ENCODE measurements around the gene SNRNP25.

The SNRNP25 gene

DNA sequence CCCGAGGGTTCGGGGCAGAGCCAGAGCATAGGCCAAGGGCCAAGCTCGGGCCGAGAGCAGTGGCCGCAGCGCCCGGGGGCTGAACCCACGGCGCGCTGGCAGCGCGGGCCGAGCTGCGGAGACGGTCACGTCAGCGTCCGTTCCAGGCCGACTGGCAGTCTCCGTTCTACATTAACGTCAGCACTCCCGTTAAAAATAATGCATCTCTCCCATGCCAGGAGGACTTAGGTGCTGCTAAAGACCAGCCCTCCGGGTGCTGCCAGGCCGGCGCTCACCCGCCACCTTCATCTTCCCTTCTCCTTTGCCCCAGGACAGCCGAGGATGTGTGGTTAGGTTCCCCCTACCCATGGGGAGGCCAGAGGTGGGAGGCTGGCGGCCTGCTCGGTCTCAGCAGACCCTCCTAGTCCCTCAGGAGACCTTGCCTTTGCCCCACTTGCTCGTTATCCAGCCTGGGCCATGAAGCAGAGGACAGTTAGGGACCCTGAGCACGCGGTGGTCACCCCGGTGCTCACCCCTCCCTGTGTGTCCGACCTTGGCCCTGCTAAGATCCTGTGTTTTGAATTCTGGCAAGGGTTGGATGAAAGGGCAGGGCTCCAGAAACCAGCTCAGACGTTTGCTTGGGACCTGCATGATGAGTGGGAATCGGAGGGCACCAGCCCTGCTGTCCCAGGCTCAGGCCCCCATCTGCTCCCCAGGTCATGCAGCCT lies 25.0 kb downstream of the SNRNP25 start:
- DNase-seq: no peak

DNA sequence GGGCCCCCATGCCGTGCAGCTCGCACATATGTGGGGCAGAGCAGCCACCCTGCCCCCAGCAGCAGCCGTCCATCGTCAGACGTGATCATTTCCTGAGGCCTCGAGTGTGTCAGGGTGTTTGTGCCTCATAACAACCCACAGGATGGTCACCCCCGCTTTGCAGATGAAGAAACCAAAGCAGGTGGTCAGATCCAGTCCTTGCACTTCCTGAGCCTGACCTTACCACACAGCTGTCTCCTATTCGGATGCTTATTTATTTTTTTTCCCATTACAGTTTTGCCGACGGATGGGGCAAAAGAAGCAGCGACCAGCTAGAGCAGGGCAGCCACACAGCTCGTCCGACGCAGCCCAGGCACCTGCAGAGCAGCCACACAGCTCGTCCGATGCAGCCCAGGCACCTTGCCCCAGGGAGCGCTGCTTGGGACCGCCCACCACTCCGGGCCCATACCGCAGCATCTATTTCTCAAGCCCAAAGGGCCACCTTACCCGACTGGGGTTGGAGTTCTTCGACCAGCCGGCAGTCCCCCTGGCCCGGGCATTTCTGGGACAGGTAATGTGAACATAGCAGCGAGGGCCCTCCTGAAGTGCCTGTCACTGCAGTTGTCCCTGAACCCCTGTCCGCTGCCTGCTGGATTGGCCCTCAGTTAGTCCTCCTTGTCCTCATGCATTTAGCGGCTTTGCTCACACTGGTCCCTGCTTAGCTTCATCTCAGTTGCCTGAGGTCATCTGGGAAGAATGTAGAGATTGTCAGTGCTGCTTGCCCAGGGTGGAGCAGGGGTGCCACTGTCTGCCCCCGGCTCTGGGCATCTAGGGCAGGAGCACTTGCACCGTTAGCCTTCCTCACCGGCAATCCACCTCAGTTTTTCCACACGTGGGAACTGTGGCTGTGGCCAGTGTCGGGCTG lies 25.8 kb downstream of the SNRNP25 start:
- peak; percentile 66 for DNase-seq

DNA sequence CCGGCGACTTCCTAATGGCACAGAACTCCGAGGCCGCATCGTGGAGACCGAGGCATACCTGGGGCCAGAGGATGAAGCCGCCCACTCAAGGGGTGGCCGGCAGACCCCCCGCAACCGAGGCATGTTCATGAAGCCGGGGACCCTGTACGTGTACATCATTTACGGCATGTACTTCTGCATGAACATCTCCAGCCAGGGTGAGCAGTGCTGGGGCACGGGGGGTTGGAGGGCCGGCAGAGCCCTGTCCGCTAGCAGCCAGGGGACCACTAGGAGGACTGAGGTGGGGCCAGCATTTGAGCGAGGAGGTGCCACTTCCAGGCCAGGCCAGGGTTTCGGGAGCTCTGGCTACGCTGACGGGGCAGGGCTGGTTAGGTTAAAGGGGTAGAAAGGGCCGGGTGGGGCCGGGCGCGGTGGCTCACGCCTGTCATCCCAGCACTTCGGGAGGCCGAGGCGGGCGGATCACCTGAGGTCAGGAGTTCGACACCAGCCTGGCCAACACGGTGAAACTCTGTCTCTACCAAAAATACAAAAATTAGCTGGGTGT lies 29.5 kb downstream of the SNRNP25 start:
- no peak for DNase-seq

DNA sequence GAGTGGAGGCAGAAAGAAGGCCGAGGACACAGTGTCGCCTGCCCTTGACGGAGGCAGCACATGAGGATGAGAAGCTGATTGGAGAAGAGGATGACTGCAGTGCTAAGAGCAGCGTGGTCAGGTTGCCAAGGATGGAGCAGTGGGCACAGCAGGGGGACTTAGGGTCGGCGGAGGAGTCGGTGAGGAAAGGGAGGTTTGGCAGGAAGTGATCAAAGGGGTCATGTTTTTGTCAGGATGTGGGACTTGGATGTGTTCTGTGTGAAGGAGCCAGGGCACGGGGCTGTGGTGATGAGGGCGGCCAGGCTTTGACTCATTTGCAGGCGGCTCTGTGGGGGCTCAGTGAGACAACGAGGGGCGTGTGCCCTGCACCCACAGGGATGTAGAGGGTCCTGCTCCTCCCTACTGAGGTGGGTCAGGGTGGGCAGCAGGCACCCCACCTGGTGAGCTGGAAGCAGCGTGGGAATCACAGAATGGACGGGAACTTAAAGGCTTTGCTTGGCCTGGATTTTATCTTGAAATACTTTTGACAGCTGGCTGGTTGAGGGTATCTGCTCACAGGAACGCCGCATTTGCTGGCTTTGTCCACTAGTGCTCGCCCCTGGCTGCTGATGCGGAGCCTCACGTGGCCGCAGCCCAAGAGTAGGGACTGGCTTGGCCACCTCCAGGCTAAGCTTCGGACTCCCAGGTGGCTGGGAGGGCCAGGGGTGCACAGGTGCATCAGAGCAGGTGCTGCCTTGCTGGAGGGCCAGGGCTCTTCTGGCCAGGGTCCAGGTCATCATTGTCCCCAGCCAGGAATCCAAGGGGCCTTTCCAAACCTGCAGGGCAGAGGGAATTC lies 30.4 kb downstream of the SNRNP25 start:
- peak; percentile 41 for DNase-seq

DNA sequence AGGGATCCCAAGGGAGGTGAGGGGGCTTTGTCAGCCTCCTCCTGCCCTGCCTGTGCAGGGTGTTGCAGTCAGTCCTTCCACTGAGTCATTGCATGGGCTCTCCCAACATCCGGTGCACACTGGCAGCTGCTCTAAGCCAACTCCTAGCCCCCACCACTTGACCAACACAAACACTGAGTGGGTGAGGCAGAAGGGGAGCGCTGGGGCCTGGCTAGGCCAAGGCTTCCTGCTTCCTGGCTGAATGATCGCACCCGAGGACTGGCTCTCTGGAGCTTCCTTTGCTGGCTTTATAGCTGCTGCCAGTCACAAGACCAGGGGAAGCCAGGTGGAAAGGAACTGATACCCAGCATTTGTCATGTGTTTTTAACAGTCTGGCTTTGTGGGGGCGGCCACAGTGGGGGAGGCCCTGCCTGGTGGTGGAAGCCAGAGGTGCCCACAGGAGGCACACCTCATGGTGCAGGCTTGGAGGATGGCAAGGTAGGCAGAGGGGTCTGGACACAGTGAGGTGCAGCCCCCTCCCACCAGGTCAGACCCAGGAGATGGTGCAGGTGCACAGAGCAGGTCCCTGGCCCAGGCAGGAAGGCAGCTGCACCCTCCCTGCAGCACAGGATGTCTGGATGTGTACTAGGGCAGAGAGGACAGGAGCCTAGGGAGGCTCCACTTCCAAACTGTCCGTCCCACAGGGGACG lies 31.2 kb downstream of the SNRNP25 start:
- DNase-seq: peak; percentile 91

DNA sequence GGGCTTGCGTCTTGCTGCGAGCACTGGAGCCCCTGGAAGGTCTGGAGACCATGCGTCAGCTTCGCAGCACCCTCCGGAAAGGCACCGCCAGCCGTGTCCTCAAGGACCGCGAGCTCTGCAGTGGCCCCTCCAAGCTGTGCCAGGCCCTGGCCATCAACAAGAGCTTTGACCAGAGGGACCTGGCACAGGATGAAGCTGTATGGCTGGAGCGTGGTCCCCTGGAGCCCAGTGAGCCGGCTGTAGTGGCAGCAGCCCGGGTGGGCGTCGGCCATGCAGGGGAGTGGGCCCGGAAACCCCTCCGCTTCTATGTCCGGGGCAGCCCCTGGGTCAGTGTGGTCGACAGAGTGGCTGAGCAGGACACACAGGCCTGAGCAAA lies 31.8 kb downstream of the SNRNP25 start:
- DNase-seq: no peak

DNA sequence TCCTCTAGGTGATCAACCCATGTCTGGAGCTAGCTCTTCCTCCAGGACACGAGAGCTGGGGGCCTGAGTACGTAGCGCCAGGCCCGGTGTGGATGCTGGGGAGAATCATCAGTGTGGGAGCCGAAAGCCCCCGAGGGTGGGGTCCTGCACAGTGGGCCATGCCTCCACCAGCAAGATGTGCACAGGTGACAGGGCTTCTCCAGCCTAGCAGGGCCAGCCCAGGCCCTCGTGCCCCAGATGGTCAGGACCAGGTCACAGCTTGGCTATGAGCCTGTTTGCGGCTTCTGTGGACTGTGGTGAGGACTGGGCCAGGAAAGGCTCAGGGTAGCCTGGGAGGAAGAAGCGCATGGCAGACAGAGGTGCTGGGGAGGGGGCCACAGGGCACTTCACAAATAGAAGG lies 32.2 kb downstream of the SNRNP25 start:
- no peak for DNase-seq

DNA sequence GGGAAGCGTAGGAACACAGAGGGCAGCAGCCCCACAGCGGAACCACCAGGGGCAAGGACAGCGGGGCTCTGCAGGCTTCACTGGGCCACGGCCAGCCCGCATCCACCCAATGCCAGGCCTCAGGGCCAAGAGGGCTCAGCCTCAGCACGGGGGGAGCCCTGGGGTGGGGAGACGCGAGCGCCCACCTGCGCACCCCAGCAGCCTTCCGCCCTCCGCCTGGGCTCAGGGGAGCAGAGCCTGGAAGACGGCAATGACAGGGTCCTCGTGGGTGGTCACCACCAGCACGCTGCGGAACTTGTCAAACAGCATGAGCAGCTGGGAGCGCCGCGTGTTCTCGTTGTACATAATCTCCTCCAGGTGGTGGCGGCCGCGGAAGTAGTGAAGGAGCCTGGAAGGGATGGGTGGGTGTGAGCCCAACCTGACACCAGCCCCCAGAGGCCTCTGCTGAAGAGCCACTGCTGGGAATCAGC lies 32.9 kb downstream of the SNRNP25 start:
- no peak for DNase-seq

DNA sequence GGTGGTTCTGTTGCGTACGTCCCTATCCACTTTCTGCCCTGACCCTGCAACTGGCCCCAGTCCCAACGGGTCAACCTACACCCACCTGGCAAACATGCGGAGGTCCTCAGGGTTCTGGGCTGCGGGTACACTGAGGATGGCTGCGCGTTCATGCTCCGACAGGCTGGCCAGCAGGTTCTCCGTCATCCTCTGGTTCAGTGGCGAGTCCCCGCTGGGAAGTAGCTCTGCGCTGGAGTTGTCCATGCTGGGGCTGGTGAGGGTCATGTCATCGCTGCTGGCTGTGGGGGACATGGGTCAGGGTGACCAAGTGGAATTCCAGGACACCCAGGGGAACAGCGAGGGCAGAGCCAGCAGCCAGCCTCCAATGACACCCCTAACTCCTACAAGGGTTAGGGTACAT lies 35.0 kb downstream of the SNRNP25 start:
- no peak for DNase-seq

DNA sequence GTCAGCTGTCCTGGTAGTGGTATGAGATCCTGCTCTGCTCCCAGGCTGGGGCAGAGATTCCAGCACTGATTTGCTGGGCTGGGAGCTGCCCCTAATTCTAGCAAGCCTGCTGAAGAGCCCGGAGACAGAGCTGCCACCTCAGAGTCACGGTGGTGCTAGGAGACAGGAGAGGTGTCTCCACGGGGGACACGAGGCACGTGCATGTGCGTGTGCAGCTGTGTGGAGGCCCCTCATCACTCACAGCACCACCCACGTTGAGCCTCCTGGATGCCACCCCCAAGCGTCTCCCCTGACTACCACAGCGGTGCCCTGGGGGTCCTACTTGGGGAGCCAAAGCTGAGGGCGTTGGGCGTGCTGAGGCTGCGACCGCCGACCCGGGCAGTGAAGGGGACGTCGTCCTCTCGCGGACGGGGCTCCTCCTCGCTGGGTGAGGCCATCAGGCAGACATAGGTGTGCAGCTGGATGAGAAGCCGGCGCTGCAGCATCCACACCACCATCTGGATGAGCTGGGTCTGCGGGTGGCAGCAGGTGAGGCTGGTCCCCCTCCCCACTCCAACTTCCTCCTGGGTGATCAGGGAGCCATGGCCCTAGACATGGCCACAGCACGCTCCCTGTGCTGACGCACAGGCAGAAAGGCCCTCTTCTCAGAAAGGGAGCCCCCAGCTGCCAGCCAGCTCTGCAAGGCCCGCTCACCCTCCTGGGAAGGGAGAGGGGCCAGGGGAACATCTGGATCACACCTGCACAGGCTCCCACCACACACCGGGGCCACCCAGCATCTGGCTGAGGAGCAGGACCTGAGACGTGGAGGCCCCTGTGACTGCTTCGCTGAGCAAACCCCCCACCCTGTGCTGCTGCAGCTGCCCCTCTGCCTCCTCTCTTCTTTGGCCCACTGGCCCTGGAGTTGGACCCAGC lies 36.0 kb downstream of the SNRNP25 start:
- DNase-seq: no peak

DNA sequence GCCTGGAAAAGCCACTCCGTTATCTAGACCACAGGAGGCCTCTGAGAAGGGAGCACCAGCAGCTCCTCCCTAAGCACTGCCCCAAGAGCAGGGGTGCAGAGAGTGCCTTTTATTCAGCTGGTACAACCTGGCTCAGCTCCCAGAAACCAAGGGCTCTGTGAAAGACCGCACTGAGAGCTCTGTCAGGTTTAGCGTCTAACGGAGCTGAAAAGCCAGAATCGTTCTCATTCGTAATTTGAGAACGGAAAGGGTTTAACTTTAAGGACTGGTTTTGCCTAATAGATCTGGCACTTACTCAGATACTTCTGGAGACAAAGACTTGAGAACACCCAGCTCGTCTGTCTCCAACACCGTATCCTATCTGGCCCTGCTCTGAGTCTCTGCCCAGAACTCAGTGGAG lies 37.9 kb downstream of the SNRNP25 start:
- no peak for DNase-seq

DNA sequence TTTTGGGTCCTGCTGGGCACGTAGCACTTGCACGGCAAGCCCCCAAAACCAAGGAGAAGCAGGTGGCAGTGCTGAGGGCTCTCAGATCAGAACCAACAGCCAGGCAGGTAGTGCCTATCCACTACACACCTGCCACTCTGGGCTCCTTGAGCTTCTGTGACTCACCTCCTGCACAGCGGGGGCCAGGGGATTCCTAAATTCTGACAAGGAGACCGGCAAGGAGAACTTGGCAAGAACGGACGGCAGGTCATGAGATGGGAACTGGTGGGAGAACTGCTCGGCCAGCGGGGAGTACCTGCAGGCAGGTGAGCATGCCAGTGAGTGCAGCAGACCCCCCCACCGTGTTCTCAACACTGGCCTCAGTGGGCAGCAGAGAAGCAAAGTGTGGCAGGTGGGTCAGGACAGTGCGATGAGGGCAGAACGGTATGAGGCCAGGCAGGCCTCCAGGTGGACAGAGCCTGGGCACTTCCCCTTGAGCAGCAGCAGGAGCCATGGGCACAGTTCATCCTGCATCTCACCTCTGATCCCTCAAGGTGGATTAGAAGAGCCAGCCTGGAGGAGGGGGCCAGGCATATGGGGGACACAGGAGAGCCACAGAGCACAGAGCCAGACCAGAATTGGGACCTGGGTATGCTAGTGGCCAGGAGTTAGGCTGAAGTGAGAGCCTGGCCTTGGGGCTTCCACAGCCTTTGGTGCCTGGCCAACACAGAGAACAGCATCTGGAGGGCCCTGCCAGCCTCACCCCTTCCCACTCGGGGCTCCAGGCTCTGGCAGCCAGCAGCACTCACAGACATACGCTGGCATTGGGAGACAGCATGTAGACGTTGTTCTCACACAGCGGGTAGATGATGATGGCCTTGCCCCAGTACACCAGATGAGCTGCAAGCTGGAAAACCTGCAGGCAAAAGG lies 39.1 kb downstream of the SNRNP25 start:
- DNase-seq: no peak

DNA sequence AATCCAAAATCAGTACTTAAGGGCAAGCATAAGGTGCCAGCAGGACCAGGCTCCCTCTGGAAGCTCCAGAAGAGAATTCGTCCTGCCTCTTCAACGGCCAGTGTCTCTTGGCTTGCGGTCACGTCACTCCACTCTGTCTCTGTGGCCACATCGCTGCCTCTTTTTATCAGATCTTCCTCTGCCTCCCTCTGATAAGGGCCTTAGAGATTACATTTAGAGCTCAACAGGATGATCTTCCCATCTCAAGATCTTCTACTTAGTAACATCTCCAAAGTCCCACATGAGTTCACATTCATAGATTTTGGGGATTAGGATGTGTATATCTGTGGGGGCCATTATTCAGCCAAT lies 41.3 kb downstream of the SNRNP25 start:
- no peak for DNase-seq

DNA sequence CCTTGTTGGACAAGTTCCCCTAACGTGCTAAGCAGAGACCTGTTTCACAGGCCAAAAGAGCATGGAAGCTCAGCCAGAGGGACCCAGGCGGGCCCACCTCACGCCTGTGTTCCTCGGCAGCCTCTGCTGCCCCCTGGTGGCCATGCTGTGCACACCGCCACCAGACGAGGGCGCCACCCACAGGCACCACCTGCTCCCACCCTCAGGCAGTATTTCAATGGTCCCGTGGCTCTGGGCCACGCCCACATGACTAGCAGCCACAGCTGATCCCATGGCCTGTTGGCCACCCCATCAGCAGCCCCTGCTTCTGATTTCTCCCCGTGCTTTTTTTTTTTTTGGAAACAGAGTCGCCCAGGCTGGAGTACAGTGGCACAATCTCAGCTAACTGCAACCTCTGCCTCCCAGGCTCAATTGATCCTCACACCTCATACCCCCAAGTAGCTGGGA lies 43.3 kb downstream of the SNRNP25 start:
- peak; percentile 87 for DNase-seq

DNA sequence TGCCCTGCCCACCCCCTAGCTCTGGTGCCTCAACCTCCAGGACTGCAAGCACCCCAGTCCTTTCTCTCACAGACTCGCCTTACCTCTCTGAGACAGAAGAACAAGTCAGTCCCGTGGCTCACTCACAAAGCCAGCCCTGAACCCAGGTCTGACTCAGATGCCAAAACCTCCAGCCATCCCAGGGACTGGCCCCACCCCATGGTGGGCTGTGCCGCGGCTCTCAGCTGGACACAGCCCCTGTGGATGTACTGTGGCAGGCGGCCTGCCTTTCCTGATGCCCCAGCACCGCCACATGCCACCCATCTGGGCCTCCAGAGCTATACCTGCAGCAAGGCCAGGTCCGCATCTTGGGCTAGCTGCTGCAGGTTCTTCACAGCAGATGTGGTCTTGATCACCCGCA lies 44.2 kb downstream of the SNRNP25 start:
- DNase-seq: no peak

DNA sequence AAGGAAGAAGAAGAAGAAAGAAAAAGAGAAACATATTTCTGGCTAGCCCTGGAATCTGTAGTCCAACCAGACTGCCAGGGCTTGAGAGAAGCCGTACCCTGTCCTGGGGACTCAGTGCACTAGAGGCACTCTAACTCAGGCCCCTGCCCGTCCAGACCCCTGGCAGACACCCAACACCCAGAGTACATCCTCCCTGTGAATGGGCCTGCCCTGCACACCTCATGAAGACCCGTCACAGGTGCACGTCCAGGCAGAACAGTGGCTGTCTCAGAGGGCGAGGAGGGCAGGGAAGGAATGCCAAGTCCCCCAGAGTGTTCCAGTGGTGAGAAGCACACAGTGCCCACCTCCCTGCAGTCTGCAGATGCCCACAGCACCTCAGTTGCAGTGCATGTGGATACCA lies 47.4 kb downstream of the SNRNP25 start:
- DNase-seq: no peak

DNA sequence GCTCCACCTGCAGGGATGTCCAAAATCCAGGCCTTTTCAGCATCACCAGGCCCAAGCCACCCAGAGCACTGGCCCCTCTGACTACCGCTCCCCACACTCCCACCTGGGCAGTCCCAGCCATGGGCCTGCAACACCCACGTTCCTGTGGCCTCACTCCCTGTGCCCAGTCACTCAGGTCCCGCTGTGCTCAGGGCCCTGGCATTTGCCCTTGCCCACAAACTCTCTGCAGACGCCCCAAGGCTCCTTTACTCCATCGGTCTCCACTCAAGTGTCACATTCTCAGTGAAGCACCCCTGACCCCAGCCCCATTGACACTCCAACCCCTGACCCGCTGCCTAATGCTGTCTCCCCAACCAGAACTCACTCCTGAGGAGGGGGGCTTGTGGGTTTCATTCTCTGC lies 48.0 kb downstream of the SNRNP25 start:
- no peak for DNase-seq

DNA sequence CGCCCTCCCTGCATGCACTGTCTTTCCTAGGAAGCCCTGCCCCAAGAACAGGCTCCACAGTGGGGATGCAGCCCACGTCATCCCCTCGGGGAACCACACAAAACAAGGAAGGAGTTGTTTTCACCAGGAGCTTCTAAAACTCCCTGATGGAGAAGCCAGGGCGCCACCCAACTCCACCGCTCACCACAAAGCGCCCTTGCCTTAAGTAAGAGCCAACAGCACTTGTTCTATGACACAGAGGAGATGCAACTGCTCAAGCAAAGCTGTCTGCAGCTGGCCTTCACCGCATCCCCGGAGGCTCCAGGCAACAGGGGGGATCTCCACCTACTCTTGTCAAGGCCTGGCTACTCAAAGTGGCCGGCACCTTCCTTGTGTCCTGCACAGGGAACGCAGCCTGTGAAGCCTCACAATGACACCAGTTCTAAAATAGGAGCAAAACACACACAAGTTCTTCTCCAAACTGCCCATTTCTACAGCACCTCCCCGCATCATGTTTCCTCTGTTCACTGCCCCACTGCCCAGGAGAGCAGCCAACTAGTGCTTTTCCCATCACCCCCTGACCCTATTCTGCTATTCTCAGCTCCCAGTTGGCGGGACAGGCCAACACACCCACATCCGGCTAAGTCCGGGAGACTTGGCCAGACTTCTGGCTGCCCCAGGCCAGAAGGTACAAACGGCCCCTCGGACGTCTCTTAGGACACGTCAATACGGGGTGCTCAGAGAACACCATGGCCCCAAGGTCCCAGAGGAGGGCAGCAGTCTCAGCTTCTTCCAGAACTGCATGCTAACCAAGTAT lies 48.6 kb downstream of the SNRNP25 start:
- DNase-seq: no peak

DNA sequence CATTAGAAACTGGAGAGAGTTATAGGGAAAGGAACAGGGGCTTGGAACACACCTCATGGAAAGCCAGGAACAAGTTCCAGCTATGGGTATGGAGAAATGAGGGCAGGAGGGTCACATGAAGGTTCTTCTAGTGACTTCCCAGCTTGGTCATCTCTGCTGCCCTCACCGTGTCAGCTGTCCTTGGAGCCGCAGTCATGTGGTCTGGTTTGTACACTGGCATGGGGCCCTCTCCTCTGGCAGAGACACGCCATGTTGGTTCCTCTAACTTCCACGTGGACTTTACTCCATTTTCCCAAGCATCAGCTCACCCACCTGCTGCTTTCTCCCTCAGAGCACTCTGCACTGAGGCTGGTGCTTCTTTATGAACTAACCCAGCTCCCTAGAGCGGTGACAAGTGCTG lies 50.7 kb downstream of the SNRNP25 start:
- no peak for DNase-seq

All from HCEC 1CT (cell line).